Heart left ventricle (tissue), 13 donors: ENCODE data around the gene GRIN2D.

ENCODE experiments used
- CTCF ChIP-seq, 12 donors: fragments of 200-600 bp; sonication (generic) in 4 of 12; IDR thresholded peaks; one replicate each; pipeline versions ENCODE4 v1.5.0 to v1.8.0; 2018 to 2022; ENCODE audit warnings: antibody characterized with exemption in 12 of 12, mild to moderate bottlenecking in 5 of 12
- POLR2A ChIP-seq, 2 donors: fragments of 450-650 bp; IDR thresholded peaks; one replicate each; pipeline ENCODE4 v1.6.1; 2017; ENCODE audit warnings: antibody characterized with exemption in 2 of 2, mild to moderate bottlenecking in 2 of 2, moderate library complexity in 2 of 2
- donor health status: ischemic (EF 13 %, LVEDD 7.1; RV severe dilation, severe dysfunction).
- donor health status: DM: no; HTN: yes; CAD: no.
- donor health status: DM: no; HTN: no; CAD: no.
- donor health status: ischemic (EF 25% LVEDD 6.9; RV normal size, moderate dysfunction).
- donor health status: ischemic (EF 25% LVEDD 5.7; RV mildly dilated, moderate dysfunction).
- donor health status: ischemic (EF 35%, LVEDD 5.7; RV mildly dilated, moderate dysfunction).
- donor health status: nonischemic (EF 11% LVEDD 7.7; RV severe dilation, severe dysfunction).
- donor health status: DM: yes; HTN: yes; CAD: no.
- donor health status: PGD.
- donor health status: ischemic (EF 29% LVEDD 5.4; RV normal size, mild dysfunction).
- donor health status: nonischemic (EF 23%, LVEDD 6.1; RV moderate dilation, normal function).

- TF ChIP-seq CTCF (IDR thresholded peaks at IDR 0.05): no peak
- no peak for TF ChIP-seq POLR2A (IDR thresholded peaks at IDR 0.05)
Measured at GRCh38 chr19:48365602-48366001, 27.9 kb upstream of the GRIN2D start.
